IPS-NIHi7 (cell line): ENCODE data around the gene GTF2B.
"Not testable (repeated sequence)": the region's sequence is repeated elsewhere in the genome, so short reads cannot be mapped to it uniquely, and the experiment has no call there.

Experiments
- DNase-seq: peaks from one replicate; pipeline ENCODE4 v3.0.0; 2012; ENCODE audit warnings: mixed read lengths; ENCODE audit errors: extremely low spot score

The GTF2B gene

DNA sequence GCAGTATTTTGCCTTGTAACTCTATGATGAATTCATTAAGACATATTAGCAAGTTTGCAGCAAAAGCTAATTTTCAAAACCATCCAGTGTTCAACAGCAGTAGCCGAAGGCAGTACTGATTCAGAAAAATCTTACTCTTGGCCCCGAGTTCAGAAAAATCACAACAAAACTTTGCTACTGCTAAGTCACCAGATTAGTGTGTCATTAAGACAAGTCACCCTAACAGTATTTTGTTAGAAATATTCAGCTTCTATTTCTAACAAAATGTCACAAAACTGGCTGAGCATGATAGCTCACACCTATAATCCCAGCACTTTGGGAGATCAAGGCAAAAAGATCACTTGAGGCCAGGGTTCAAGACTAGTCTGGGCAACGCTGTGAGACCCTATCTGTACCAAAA, 8.2 kb downstream of the GTF2B start:
- DNase-seq, result no peak

DNA sequence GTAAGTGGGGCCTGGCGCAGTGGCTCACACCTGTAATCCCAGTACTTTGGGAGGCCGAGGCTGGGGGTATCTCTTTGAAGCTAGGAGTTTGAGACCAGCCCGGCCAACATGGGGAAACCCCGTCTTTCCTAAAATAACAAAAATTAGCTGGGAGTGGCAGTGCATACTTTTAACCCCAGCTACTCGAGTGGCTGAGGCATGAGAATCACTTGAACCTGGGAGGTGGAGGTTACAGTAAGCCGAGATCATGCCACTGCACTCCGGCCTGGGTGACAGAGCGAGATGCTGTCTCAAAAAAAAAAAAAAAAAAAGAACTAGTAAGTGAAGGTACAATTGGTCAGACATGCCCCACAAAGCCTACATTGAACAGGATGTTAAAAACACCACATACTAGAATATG, 10.7 kb downstream of the GTF2B start:
- not testable (repeated sequence) for DNase-seq

DNA sequence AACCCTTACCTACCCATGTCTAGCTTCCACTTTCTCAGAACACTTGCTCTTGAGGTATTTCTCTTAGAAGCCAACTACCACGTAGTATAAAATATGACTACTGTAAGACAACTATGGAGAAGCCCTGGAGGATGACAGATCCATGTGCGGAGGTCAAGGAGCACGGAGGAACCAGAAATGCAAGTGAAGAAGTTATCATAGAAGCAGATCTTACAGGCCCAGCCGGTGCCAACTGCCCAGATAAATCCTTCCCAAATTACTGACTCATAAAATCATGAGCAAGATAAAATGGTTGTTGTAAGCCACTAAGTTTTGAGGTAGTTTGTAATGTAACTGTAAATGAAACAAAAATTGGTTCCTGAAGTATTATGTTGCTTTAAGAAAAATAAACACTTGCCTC, 12.6 kb downstream of the GTF2B start:
- DNase-seq, result no peak

DNA sequence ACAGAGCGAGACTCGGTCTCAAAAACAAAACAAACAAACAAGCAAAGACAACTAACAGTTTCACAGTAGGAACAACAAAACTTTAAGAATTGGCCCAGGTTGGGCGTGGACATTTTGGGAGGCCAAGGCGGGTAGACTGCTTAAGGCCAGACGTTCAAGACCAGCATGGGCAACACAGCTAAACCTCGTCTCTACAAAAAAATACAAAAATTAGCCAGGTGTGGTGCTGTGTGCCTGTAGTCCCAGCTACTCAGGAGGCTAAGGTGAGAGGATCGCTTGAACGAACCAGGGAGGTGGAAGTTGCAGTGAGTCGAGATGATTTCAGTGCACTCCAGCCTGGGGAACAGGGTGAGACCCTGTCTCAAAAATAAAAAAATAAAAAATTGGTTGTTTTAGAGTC, 13.5 kb downstream of the GTF2B start:
- no peak for DNase-seq

DNA sequence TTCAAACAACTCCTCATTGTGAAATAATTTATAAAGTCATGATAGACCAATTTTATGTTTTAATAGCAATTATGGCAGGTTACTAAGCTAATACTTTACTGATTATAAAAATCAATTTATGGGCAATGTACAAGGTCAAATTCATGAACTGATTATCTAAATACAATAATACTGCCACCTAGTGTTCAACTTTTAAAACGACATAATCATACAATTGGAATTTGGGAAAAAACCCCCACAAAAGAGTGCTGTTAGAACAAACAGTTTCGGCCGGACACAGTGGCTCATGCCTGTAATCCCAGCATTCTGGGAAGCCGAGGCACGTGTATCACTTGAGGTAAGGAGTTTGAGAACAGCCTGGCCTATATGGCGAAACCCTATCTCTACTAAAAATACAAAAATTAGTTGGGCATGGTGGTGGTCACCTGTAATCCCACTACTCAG, 14.0 kb downstream of the GTF2B start:
- peak; percentile 22 for DNase-seq

DNA sequence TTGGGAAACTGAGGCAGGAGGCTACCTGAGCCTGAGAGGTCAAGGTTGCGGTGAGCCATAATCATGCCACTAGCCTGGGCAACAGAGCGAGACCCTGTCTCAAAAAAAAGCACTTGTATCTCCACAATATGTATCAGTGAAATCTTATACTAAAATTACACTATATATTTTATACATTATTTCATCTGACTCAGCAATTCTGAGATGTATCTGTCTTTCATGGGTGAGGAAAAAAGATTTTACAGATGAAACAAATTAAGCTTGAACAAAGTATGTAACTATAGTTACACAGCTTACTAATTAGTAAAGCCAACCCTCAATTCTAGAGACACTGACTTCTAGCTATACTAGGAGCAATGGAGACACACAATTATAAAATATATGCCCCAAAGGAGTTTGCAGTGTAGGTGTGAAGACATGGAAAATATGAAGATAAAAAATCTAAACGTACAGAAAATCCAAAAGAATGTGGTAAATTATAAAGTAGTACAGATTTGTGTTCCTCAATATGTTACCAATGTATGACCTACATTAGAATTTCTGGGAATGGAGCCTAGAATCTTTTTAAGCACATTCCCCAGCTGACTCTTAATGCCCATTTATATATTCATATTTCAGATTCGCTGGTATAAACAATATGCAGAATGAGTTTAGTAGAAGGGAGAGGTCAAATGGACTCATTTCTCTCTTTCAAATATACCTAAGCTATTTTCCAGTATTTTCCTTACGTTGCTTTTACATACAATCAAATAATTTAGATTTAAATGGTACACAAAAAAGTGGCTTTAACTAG, 14.6 kb downstream of the GTF2B start:
- no peak for DNase-seq

DNA sequence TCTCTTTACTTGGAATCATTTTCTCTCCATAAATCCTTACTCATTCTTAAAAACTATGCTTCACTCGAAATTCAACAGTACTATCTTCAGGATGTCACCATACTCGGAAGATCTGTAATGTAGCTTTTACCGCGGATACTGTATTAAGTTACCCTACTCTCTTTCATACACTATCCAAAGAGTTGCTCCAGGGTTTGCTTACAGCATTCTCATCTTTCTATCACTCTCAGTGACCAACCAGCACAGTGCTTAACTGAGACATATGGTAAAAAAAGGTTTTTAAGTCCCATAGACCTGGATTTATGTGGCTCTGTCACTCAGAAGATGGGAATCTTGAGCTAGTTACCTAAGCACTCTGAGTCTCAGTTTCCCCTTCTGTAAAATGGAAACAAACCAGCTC, 15.8 kb downstream of the GTF2B start:
- DNase-seq, result no peak

DNA sequence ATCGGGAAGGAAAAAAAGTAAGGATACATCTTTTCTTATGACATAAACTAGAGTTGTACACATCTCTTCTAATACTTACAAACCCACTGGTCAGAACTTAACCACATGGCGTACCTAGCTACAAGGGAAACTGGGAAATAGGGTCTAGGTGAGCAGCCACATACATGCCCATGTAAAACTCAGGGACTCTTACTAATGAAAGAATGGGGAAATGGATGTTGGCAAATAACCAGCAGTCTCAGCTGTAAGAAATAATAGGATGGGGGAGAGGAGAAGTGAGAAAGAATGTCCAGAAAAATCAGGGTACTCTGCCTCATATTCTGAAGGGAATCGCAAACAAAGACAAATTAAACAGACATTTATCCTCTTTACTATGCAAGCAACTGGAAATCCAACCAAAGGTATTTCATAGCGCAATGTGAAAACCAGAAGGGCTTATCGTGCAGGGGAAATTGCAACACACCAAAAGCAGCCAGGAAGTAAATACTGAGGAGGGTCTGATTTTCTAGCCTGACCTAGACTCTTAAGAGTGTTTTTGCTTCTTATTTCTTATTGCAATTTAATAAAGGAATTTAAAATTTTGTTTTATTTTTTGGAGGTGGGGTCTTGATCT, 17.5 kb downstream of the GTF2B start:
- no peak for DNase-seq

DNA sequence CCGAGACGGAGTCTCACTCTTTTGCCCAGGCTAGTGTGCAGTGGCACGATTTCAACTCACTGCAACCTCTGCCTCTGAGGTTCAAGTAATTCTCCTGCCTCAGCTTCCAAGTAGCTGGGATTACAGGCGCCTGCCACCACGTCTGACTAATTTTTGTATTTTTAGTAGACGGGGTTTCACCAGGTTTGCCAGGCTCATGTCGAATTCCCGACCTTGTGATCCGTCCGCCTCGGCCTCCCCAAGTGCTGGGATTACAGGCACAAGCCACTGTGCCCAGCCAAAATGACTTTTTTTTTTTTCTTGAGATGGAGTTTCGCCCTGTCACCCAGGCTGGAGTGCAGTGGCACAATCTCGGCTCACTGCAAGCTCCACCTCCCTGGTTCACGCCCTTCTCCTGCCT, 21.7 kb downstream of the GTF2B start:
- DNase-seq, result not testable (repeated sequence)

DNA sequence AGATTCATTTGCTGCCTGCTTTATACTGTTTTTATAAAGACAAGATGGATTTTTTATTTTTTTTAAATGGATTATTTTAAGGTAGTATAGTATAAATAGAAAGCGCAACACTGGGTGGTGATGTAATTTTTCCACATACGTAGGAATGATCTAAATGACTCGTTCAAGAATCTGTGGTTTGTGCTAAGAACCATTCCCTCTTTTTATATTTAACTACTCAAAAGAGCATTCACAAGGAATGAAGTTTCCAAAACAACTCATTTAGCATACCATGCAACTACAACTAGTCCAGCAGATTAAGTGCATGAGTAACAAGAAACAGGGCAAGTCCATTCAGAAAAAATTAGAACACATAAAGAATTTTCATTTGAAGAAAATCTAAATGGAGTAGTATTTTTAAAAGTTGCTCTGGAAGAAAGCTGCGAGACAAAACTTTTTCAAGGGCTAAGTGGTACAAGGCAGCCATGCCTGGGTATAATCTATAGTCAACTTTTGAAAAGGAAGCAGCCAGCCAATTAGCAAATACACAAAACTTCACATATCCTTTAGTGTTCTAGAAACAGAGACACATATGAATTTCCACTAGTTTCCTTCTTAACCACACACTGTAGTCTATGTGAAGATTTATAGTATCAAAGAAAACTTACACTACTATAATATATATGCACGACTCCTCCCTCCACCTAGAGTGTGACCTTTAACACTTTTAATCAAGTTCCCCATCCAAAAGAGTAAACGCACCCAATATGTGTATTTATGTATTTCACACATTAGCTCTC, 23.4 kb downstream of the GTF2B start:
- no peak for DNase-seq

DNA sequence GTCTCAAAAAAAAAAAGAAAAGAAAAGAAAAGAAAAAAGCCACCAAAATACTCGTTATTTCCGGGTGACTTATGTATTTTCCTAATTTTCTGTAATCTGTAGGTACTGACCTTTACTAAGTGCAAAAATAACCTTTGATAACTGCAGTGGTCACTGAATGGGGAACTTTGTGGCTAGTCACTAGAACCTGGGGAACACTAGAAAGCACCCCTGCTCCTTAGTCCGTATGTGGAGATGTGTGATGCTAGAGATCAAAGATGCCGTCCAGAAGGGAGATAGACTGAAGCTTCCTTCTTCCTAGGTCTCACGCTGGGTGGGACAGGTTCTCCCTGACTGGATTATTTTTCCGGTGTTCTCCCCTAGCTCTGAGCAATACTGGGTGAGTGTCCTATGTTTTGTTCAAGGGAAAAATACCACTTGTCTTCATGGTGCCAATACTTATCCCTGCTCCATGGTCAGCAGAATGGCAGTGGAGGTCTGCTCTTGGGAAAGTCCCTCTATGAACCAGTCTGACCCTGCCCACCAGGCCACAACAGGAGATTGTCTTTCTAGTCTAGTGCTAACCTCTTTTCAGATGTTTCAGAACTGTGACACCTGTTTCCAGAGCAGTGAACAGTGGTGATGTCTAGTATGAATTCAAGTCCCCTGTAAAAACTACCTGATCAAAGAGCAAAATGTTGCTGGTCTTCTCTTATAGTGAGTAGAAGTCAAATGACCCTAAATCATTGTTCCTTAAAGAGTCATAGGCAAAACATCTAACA, 39.9 kb downstream of the GTF2B start:
- DNase-seq, result no peak

DNA sequence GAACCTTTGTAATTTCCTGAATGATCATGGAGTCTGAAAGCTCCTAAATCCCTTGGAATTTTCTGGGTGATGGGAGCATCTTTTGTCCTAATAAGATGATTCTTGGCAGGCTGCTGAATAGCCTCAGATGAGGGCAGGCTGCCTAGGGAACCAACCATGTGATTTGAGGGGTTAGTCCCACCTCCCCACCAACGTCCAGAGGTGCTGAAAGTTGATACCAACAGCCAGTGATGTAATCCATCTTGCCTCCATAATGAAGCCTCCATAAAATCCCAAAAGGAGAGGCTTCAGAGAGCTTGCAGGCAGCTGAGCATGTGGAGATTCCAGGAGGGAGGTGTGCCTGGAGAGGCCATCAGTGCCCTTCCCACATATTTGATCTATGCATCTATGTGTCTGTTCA, 43.7 kb downstream of the GTF2B start:
- DNase-seq, result peak; percentile 24

DNA sequence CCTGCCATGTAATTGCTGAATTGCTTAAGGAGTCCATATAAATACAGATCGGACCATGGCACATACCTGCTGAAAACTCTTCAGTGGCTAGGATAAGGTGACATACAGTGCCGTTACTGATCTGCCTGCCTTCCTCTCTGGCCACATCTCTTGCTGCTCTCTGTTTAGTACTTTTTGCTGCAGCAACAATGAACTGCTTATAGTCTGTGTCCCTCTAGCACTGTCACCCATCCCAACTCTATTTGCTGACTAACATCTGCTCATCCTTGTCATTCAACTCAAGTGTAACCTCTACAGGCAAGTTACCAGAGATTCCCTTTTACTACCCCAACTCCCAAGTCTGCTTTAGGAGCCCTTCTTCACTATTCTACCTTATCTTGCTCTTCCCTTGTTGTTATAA, 65.6 kb downstream of the GTF2B start:
- no peak for DNase-seq

DNA sequence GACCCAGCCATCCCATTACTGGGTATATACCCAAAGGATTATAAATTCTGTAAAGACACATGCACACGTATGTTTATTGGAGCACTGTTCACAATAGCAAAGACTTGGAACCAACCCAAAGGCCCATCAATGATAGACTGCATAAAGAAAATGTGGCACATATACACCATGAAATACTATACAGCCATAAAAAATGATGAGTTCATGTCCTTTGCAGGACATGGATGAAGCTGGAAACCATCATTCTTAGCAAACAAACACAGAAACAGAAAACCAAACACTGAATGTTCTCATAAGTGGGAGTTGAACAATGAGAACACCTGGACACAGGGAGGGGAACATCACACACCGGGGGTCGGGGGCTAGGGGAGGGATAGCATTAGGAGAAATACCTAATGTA, 71.7 kb downstream of the GTF2B start:
- not testable (repeated sequence) for DNase-seq

DNA sequence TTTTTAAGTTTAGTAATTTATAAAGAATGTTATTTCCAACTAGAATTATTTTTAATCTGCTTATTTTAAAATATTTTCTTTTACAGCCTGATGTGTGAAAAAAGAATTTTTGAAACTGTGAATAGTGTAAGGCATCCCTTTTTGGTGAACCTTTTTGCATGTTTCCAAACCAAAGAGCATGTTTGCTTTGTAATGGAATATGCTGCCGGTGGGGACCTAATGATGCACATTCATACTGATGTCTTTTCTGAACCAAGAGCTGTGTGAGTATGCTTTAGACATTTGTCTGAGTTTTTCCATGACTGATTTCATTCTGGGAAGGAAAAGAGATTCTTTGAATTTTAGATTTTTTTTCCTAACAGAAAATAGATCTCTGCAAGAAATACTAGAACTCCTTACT, 77.9 kb downstream of the GTF2B start:
- no peak for DNase-seq

DNA sequence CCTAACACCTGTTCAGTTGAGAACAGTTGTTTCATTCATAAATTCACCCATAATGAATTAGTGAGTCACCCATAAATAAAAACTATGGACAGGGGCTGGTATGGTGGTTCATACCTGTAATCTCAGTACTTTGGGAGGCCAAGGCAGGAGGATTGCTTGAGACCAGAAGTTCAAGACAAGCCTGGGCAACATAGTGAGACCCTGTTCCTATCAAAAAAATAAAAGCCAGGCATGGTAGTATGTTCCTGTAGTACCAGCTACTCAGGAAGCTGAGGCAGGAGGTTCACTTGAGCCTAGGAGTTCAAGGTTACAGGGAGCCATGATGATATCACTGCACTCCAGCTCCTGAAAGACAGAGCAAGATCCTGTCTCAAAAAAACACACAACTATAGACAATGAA, 79.0 kb downstream of the GTF2B start:
- DNase-seq, result no peak

DNA sequence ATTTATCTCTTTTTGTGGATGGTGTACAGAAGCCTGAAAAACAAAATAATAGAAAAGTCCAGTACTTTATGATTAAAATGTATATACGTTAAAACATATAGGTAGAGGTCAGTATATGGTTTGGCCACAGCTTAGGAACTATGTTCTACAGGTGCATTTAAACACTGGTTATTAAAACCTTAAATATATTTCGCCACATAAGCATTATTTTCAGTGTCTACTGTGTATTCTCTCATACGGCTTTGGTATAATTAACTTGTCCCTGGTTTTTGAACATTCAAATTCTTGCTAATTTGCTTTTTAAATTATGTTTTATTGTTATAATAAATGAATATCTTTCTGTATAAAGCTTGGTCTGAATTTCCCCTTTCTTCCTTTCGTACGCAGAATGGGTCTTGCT, 87.9 kb downstream of the GTF2B start:
- no peak for DNase-seq

DNA sequence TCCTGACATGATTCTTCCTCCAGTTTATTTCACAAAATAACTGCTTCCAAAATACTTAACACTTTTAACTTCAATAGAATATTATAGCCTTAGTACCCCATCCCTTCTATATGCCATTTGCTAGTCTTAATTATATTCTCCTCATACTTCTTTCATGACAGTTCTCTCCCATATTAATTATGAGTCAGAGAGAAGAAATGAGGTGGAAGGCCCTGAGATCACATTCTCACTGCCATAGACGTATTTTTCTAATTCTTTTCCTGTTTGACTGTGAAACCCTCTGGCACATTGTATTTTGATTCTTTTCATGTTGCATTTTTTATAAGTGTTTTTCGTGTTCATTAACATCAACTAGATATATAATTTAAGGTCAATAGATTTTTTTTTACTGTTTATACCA, 88.4 kb downstream of the GTF2B start:
- DNase-seq, result no peak
